KMS-11 (cell line): ENCODE data around the gene IFNA5.

Experiments
- H2AFZ ChIP-seq: fragments of 200-600 bp; sonication (generic); 2 replicates; pipeline ENCODE4 v1.6.1; 2016; ENCODE audit warnings: antibody characterized with exemption, mixed run types, low read depth
- H3K27ac ChIP-seq: fragments of 200-600 bp; sonication (generic); 2 replicates; pipeline ENCODE4 v1.6.1; 2016; ENCODE audit warnings: mild to moderate bottlenecking, mixed run types
- H3K27me3 ChIP-seq: fragments of 200-600 bp; sonication (generic); 2 replicates; pipeline ENCODE4 v1.6.1; 2017; ENCODE audit warnings: mild to moderate bottlenecking, low read depth, mixed run types, moderate library complexity; ENCODE audit not compliant: insufficient read depth
- H3K36me3 ChIP-seq: fragments of 200-600 bp; sonication (generic); 2 replicates; pipeline ENCODE4 v1.6.1; 2017; ENCODE audit warnings: mild to moderate bottlenecking, mixed run types; ENCODE audit not compliant: insufficient read depth
- H3K4me1 ChIP-seq: fragments of 200-600 bp; sonication (generic); 2 replicates; pipeline ENCODE4 v1.6.1; 2016; ENCODE audit warnings: mild to moderate bottlenecking, low read depth, mixed run types; ENCODE audit not compliant: poor library complexity, severe bottlenecking
- H3K4me2 ChIP-seq: fragments of 200-600 bp; sonication (generic); 2 replicates; pipeline ENCODE4 v1.7.0; 2016; ENCODE audit warnings: mild to moderate bottlenecking, mixed run types
- H3K4me3 ChIP-seq: fragments of 200-600 bp; sonication (generic); IDR thresholded peaks from 2 replicates; pipeline ENCODE4 v1.6.1; 2017; ENCODE audit warnings: low read depth, low read length, mixed read lengths; ENCODE audit not compliant: insufficient read depth
- H3K79me2 ChIP-seq: fragments of 200-600 bp; sonication (generic); 2 replicates; pipeline ENCODE4 v1.6.1; 2016; ENCODE audit warnings: low read depth, mixed run types; ENCODE audit not compliant: insufficient read depth
- H3K9ac ChIP-seq: fragments of 200-600 bp; sonication (generic); 2 replicates; pipeline ENCODE4 v1.6.1; 2016; ENCODE audit warnings: mild to moderate bottlenecking, mixed run types
- H4K20me1 ChIP-seq: fragments of 200-600 bp; sonication (generic); 2 replicates; pipeline ENCODE4 v1.6.1; 2016; ENCODE audit warnings: mild to moderate bottlenecking, mixed run types; ENCODE audit not compliant: insufficient read depth
- CTCF ChIP-seq: fragments of 200-600 bp; sonication (generic); conservative IDR thresholded peaks from 2 replicates; pipeline ENCODE4 v1.6.1; 2017; ENCODE audit warnings: low read depth, mild to moderate bottlenecking, antibody characterized with exemption, low read length, moderate library complexity, mixed read lengths

IFNA5 gene

GRCh38 chr9:21317956-21318923, 13.1 kb upstream of the IFNA5 start:
- H2AFZ ChIP-seq = no peak overlapping the region

GRCh38 chr9:21316860-21317259, 11.7 kb upstream of the IFNA5 start:
- no peaks in the 10 kb centered on the region for H3K27me3 ChIP-seq
- no peak overlapping the region for H3K27ac ChIP-seq
- H2AFZ ChIP-seq = no peak overlapping the region
- peaks cover 5% of the 10 kb centered on the region for H3K4me1 ChIP-seq
- no peak for TF ChIP-seq CTCF
- H3K4me3 ChIP-seq = no peak overlapping the region
- no peak overlapping the region for H3K9ac ChIP-seq
- no peaks in the 10 kb centered on the region for H3K36me3 ChIP-seq
- no peaks in the 10 kb centered on the region for H3K79me2 ChIP-seq
- H4K20me1 ChIP-seq = no peaks in the 10 kb centered on the region
- H3K4me2 ChIP-seq = no peak overlapping the region

More at GRCh38 chr9:21317956-21318923, 13.1 kb upstream of the IFNA5 start:
- Histone ChIP-seq H3K27me3 (no peaks in the 10 kb centered on the region), H3K4me2 (no peak overlapping the region), H3K36me3 (no peaks in the 10 kb centered on the region), H3K4me1 (no peaks in the 10 kb centered on the region), H3K4me3 (no peak overlapping the region), H4K20me1 (no peaks in the 10 kb centered on the region), H3K79me2 (no peaks in the 10 kb centered on the region), H3K9ac (no peak overlapping the region), H3K27ac (no peak overlapping the region)
- peak; percentile 71; the same call in 1 of the 2 replicates for TF ChIP-seq CTCF

- H4K20me1 ChIP-seq = no peaks in the 10 kb centered on the region
- no peak overlapping the region for H3K4me2 ChIP-seq
- no peak for TF ChIP-seq CTCF
- no peaks in the 10 kb centered on the region for H3K27me3 ChIP-seq
- no peak overlapping the region for H2AFZ ChIP-seq
- no peak overlapping the region for H3K9ac ChIP-seq
- H3K27ac ChIP-seq = no peak overlapping the region
- H3K4me3 ChIP-seq = no peak overlapping the region
- H3K4me1 ChIP-seq = peaks cover 8% of the 10 kb centered on the region
- no peaks in the 10 kb centered on the region for H3K79me2 ChIP-seq
- no peaks in the 10 kb centered on the region for H3K36me3 ChIP-seq
These were observed 11.1 kb upstream of the IFNA5 start for GRCh38 chr9:21316032-21316842.

GRCh38 chr9:21314152-21314551, 9.0 kb upstream of the IFNA5 start:
- peaks cover 8% of the 10 kb centered on the region for H3K4me1 ChIP-seq
- H2AFZ ChIP-seq = no peak overlapping the region
- no peak overlapping the region for H3K4me3 ChIP-seq
- H4K20me1 ChIP-seq = no peaks in the 10 kb centered on the region
- H3K36me3 ChIP-seq = no peaks in the 10 kb centered on the region
- no peak overlapping the region for H3K4me2 ChIP-seq
- peaks cover 4% of the 10 kb centered on the region; the same call in 1 of the 2 replicates for H3K27me3 ChIP-seq
- H3K9ac ChIP-seq = no peak overlapping the region
- no peak for TF ChIP-seq CTCF
- H3K79me2 ChIP-seq = no peaks in the 10 kb centered on the region
- no peak overlapping the region for H3K27ac ChIP-seq
